GM21576 (cell line): ENCODE measurements around the gene MAPKAP1.
"Not testable (repeated sequence)": the region's sequence is repeated elsewhere in the genome, so short reads cannot be mapped to it uniquely, and the experiment has no call there.

Experiments
- ATAC-seq: cut with Tn5 transposase; IDR thresholded peaks from one replicate; pipeline ENCODE4 v1.9.1; 2021; ENCODE audit warnings: mild to moderate bottlenecking, moderate library complexity; ENCODE audit not compliant: unreplicated experiment

Gene MAPKAP1

DNA sequence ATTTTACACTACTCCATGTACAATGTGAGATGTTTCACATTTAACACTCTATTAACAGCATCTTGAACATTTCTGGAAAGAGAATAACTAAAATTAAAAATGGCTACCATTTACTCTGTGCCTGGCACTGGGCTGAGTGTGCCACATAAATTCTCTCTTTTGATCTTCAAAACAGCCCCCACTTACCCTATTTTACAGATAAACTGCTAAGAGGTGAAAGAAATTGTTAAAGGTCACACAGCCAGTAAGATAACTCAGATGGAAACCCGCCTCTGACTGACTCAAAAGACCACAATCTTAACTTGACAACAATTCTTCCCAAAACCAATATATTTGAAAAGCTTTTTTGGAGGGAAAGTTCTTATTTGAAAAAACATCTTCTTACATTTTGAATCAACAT is 97.3 kb downstream of the MAPKAP1 start:
- ATAC-seq = no peak

DNA sequence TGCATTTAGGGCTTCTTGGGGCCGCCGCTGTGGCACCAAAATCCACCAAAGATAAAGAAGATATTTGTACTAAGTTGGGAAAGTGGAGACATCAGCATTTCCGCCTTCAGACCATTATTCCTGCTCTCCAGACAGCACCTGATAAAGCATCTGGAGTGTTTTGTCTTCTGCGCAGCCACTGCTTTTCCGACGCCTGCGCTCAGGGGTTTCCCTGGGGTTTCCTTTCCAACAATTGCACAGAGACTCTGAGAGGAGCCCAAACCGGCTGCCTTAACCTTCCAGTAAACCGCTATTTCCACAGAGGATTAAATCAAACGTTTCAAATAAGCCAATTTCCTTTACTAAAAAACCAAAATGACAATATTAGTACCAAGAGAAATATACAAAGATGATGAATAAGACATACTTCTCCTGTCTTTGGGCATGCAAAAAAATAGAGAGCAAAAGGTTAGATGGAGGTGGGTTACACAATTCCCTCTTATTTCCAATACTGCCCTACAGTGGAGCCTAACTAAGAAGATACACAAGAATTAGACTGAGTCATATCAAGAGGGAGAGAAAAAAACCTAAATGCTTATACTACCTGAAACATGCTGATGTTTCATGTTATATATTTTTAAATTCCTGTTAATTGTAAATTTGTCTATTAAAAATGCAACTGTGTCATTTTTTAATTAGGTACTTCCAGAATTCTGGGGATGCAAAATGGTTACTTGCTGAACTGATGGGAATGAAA is 98.4 kb downstream of the MAPKAP1 start:
- no peak for ATAC-seq

DNA sequence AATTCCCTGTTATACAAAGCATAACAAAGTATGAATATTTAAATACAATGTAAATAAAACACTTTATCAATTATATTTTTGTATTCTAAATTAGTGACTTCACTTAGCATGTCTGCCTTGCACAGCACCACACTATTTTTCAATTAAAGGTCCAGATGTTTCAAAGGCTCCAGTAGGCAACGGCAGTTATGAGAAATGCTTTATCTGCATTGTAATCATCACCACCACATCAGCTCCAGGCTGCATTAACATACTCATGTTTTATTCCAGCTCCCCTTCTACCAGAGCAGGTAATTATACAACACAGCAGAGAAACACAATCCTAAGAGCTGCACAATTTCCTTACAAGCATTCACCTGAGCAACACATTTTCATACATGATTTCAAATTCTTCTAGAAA is 102.8 kb downstream of the MAPKAP1 start:
- ATAC-seq = no peak

DNA sequence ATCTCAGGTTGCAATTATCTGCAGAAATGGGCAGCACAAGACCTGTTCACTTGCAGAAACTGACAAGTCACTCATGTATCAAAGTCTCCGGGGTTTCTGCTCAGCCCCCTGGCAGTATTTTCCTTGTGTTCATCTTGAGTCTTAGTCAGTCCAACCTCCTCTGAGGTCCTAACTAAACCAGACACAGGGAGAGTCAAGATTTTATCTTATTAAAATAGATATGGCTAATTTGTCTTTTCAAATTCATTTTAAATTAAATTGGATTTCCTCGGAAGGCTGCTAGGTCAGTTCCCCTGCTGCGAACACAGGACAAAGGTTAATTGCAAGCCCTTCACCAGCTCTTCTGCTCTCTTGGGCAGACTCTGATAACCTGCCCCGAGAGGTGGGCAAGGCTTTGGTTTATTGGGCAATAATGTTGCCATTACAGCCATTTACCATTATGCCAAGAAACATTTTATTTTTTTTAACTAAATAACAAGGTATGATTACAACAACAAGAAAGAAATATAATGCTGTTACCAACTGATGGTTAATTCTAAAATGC is 103.5 kb downstream of the MAPKAP1 start:
- no peak for ATAC-seq

DNA sequence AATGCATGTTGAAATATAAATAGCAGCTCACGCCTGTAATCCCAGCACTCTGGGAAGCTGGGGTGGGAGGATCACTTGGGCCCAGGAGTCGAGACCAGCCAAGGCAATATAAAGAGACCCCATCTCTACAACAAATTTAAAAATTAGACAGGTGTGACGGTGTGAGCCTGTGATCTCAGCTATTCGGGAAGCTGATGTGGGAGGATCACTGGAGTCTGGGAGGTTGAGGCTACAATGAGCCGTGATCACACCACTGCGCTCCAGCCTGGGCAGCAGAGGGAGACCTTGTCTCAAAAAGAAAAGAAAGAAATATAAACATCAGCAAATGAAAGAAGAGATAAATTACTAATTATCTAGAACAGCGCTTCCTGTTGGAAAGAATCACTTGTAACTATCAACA is 105.0 kb downstream of the MAPKAP1 start:
- no peak for ATAC-seq

DNA sequence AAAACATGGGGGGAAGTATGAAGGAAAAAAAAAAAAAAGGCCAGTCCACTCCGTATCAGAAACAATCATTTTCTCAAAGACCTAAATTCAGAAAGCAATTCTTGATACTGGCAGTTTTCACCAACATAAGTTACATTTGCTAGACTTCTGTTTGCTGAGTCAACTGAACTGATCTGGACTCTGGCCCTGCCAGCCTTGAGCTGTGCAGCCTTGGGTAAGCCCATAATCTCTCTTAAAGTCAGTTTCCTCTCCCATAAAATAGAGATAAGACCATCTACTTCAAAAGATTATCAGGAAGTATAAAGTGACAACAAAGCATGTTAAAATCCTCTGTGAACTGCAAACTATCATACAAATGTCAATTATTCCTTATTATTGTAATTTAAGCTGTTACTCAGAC is 106.8 kb downstream of the MAPKAP1 start:
- ATAC-seq = no peak

DNA sequence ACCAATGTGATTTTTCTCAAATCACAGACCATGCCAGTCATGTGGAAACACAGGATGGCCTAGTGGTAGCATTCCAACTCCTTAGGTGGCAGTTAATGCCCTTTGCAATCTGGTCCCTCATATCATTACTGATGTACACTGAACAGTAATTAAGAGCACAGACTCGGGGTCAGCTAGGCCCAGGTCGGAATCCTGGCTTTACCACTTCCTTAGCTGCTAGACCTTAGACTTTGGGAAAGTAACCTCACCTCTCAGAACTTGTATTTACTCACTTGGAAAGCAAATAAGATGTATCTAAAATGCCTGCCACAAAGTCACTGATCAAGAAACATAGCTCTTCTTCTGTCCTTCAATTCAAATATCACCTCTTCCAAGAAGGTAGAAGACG is 112.8 kb downstream of the MAPKAP1 start:
- ATAC-seq = no peak

DNA sequence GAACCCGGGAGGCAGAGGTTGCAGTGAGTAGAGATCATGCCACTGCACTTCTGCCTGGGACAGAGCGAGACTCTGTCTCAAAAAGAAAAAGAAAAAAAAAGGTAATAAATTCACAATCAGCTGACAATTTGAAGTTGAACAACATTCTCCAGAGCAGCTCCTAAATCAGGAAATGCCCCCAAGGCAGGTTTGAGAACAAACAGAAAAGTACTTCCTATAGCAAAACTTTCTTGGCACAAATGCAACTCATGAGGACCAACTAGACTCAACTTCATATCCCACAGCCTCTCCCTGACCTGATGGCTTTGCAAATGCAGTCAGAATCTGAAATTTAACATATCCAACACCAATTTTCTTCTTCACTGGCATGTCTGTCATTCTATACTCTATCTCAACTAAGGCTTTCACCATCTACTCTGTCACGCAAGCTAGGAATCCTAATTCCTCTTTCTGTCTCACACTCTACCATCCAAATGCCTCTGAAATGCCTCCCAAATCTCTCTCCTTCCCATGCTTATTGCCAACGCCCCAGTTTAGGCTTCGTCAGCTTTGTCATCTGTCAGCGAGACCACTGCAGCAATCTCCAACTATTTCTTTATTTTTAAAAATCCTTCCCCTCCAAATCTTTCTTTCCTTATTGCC is 113.3 kb downstream of the MAPKAP1 start:
- no peak for ATAC-seq

DNA sequence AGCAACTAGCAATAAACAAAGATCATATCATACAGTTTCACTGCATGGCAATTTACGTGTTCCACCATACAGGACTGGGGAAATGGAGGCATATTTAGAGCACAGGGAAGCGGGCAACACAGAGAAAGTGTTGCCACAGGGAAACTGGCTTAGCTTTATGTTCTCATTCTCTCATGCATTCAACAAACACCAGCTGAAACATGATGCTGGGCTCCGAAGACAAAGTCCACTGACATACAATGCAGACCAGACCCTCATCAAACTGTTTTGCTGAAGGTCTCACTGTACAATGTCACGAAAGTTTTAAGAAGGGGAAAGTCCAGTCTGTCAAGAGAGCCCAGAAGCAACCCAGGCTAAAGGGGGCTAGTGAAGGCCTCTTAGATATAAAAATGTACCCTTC is 115.1 kb downstream of the MAPKAP1 start:
- ATAC-seq = no peak

DNA sequence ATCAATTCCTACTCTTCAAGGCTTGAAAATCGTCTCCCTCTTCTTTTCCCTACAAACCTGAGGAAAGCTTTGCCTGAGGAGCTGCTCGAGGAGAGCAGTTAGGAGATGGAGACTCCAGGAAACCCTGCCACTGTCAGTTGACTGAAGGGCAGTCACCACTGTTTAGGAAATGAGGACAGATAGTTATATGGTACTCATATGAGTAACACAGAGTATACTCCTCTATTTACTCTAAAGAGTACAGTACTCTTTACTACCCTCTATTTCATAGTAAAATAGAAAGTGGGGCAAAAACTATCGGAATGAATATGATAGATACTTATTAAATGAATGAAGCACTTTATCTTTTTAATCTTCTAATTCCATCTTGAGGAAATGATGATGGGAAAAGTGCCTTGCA is 115.8 kb downstream of the MAPKAP1 start:
- ATAC-seq = no peak

DNA sequence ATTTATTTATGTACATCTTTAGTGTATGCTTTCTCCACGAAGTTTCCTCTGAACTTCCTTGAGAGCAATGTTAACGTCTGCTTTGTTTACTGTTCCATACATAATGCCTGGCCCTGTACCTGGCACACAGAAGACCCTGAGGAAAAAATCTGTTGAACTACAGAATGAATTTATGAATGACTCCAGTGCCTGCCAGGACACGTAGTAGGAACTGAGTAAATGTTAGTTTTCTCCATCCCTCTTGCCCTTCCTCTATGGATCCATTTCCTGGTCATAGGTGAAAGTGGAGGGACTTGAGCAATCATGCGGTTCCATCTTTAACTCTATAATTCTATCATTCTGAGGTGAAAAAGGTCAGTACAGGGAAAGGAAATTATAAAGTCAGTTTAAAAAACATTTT is 117.7 kb downstream of the MAPKAP1 start:
- ATAC-seq = no peak

DNA sequence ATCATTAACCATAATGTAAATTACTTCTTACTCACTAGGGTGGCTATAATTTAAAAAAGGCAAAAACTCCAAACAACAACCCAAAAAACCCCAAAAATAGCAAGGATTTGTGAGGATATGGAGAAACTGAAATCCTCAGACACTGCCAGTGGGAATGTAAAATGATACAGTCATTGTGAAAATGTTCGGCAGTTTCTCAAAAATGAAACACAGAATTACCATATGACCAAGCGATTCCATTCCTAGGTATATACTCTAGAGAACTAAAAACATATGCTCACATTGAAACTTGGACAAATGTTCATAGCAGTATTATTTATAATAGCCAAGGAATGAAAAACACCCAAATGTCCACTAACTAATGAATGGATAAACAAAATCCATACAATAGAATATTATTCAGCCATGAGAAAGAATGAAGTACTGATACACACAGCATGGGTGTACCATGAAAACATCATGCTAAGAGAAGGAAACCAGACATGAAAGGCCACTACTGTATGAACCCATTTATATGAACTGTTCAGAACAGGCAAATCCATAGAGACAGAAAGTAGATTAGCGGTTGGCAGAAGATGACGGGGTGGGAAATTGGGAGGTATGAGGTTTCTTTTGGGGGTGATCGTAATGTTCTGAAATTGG is 119.1 kb downstream of the MAPKAP1 start:
- ATAC-seq = no peak

DNA sequence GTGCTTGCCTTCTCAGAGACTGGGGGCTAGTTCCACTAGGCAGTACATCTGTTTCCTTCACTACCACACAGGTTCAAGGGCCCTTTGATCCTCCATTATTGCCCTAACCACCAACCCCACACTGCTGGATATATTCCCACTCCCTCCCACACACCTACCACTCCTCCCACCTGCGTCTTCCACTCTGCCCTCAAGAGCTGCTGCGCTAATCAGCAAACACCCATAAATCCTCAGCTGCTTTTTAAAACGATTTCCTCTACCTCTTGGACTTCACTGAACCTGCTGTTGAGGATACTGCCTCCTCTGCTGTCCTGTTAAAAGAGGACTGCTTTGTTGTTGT is 120.9 kb downstream of the MAPKAP1 start:
- no peak for ATAC-seq

DNA sequence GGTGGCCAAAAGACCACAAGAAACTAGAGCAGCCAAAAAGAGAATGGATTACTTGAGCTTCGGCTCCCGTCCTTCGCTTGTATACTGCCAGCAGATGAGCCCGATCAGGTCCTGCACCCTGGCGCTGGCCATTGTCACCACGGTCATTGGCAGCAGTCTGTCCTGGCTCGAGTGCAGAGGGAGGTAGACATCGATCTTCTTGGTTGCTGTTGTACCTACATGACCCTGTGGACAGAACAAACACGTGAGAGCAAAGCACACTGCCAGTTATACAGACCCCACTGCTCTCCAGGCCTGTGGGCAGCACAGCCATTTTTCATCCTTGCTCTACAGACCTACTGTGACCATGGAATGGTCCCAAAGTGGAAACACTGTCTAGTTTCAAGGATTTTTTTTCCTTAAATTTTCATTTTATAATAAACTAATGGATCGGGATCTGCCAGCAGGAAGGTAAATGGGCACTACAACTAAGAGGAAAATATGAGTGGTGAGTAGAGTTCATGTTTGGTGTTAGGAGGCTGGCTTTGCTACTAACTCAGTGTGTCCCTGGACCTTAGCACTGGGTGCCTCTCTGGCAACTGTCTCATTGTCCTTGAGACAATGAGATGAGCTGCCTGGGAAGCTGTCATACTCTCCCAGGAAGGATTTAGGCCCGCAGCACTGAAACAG is 121.4 kb downstream of the MAPKAP1 start:
- ATAC-seq = no peak

DNA sequence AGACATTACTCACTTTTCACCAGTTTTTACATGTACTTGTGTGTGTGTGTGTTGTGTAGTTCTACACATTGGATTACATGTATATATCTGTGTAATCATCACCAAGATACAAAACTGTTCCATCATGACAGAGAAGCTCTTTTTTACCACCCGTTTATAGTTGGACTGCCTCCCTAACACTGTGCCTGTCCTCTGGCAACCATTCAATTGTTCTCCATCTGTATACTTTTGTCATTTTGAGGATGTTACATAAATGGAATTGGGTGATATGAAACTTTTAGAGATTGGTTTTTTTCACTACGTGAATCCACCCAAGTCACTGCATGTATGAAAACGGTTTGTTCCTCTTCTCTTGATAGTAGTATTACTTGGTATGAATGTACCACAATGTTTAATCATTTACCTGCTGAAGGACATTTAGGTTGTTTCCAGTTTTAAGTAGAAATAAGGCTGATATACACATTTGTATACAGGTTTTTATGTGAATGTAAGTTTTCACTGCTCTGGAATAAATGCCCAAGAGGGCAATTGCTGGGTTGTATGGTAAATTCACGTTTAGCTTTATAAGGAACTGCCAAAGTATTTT is 126.2 kb downstream of the MAPKAP1 start:
- ATAC-seq = no peak

DNA sequence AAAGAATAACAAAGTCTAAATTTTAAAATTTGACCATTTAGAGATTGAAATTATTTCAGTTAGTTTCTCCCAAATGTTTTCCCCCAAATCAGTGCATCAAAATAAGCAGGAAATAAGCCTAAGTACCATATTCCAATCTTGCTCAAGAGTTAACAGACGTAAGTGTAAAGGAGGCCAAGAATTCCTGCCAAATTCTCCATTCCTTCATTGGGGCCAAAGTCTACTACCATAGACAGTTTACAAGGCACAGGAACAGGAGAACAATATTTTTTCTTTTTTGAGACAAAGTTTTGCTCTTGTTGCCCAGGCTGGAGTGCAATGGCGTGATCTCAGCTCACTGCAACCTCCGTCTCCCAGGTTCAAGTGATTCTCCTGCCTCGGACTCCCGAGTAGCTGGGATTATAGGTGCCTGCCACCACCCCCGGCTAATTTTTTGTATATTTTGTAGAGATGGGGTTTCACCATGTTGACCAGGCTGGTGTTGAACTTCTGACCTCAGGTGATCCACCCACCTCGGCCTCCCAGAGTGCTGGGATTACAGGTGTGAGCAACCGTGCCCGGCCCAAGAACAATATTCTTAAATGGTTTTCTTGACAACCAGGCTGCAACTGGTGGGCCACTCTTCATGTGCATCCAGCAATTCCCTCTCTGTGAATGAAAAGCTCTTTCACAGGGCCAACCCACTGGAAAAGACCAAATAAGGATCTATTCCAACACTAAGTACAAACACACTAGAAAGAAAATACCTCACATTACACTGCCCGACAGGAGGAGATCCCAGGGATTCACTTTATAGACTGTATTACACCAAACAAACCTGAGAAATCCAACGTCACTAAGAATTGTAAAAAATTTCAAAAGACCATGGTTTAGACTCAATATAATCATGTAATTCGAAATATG is 127.7 kb downstream of the MAPKAP1 start:
- ATAC-seq = no peak

DNA sequence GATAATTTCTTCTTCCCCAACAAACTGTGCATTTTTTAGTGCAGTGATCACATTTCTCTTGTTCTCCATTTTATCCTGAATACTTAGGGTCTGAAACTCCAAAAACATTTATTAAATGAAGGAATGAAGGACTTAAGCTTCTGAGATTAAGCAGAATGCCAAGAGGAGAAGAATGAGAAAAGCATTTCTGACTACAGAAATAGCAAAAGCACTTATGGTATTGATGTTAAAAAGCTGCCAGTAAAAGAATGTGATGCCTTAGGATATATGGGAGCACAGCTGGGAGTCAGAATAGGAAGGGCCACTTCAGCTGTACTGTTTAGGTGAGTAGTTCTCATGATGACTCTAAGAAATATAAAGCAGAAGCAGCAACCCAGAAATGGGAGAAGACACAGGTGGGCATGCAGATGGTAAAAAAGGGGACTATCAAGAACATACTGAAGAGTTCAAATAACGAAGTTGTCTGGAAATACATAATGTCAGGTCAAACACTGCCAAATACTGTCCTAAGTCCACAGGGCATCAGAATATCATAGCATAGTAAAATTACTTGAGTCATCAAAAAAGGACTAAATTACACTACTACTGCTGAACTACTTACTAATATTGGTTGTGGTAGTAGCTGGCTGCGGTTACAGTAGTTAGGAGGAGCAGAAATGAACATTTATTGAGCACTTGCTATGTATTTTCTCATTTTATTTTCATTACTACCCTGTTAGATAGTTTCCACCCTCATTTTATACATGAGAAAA is 132.7 kb downstream of the MAPKAP1 start:
- no peak for ATAC-seq

DNA sequence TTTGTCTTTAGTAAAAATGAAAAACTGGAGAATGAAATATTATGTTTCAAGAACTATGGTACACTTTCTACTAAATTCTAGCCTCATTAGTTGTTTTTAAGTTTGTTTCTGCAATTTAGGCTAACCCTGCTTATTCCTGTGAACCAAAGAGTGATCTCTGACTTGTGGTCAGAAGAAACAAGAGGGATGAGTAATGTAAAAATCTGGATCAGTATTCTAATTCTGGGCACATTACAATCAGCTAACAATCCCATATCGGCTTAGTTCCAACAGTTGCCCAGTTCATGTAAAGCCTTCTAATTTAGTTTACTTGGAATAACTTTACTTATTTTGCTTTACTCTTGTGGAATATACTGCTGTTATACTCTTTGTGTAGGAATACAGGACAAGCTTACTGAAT is 134.5 kb downstream of the MAPKAP1 start:
- not testable (repeated sequence) for ATAC-seq

DNA sequence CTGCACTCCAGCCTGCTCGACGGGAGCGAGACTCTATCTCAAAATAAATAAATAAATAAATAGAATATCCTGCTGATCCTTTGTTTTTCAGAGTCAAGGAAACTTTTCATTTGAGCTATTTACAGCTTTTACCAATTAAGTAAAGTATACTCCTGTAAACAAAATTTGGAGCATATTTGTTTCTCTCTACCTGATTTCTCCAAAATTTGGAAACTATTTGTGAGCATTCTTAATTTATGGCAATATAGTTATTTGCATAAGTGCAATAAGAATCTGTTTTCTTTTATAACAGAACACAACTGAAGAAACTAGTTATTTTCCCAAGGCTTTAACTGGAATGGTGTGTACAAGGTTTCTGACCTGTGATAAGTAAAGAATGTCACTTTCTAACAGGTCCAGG is 135.2 kb downstream of the MAPKAP1 start:
- ATAC-seq = not testable (repeated sequence)

DNA sequence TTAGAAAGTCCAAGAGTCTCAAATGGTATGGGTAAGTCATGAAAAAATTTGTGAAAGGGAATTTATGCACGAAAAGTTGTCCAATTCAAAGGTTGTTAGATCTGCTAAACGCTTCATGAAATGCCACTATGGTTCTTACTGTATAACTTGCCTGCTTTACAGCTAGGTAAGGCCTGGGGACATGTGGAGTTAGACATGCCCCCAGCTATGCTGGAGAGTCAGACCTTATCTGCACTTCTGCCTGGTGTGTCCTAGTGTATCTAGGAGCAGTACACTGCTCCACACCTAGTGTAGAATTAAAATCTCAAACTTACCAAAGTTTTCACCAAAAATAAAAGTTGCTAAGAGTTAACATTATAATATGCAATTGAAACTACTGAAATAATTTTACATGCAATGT is 136.8 kb downstream of the MAPKAP1 start:
- no peak for ATAC-seq
